Measurements from ENCODE around the gene ZNF738. TPM values are rescaled to one million over a fixed set of nuclear protein-coding genes. Genes with fewer than 3 reads are reported as not detected.
A peak's percentile ranks its signal among the peaks of the same experiment; 100 is the strongest.
"Not testable (repeated sequence)": the region's sequence is repeated elsewhere in the genome, so short reads cannot be mapped to it uniquely, and the experiment has no call there.

ZNF738 gene
- total RNA-seq = 10.0 TPM

GRCh38 chr19:21358768-21359451 lies at the start of gene ZNF738:
Gene ZNF738 (plus strand): TSS chr19:21359000. CDS start chr19:21359141, 141 bp downstream.
- DNase-seq = peak; percentile 97

GRCh38 chr19:21312807-21313206 lies 46.0 kb upstream of the ZNF738 start:
- not testable (repeated sequence) for DNase-seq

DNA sequence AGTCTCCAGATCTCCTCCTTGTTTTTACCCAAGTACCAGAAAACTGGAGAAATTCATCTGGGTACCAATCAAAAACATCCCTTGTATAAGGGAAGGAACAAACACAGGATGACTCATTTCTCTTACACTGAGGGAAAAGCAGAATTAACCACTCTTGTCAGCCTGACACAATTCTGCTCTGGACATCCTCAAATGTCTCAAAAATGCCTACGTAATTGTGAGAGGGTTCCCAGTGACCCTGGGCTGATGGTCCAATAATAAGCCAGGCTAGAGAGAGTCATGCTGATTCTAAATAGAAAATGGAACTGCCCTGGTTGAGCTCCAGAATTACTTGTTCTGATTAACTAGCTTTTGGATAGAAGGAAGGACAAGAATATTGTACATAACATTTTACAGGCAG lies 44.1 kb upstream of the ZNF738 start:
- DNase-seq = no peak

DNA sequence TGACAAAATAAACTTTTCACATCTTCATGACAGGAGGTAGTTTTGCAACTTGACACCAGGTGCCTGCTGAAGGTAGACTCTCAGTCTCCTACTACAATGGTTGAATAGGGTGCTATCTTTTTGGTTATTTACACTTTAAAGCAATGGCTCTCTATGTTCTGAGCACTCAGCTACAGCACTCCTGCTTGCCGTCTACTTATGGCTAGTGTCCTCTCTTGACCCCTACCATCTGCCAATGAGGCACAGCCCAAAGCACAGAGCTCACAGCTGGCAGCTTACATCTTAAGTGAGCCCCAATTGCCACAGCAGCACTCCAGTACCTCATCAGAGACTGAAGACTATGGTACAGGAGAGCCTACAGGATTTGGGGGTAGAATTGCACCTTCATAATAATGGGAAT lies 41.0 kb upstream of the ZNF738 start:
- DNase-seq = no peak

GRCh38 chr19:21321134-21321533 lies 37.7 kb upstream of the ZNF738 start:
- DNase-seq = no peak

- DNase-seq = no peak
Observed at GRCh38 chr19:21321996-21322395, 36.8 kb upstream of the ZNF738 start.

GRCh38 chr19:21322528-21322927 lies 36.3 kb upstream of the ZNF738 start:
- no peak for DNase-seq

DNA sequence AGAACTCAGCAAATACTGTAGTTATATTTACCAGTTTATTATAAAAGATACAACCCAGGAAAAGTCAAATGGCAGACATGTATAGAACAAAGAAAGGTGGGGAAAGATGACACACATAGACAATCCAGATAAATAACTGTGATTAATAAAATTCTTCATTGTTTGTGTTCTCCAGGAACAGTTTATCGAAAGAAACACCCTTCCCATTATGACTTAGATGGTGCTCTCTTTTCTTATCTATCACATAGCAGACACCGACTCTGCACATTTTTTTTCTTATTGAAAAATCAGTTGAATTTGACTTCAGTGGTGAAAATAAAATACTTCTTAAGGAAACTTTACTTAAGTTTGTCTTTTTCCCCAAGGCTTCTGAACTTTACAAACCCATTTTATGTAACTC lies 35.8 kb upstream of the ZNF738 start:
- no peak for DNase-seq

GRCh38 chr19:21326169-21326568 lies 32.6 kb upstream of the ZNF738 start:
- no peak for DNase-seq

- DNase-seq = no peak
Observed at GRCh38 chr19:21328406-21328805, 30.4 kb upstream of the ZNF738 start.

GRCh38 chr19:21328885-21329605 lies 29.8 kb upstream of the ZNF738 start, which contains the start of gene ZNF708:
Gene ZNF708 (minus strand): TSS chr19:21329410. CDS start chr19:21329212, 198 bp downstream.
- DNase-seq = peak; percentile 86

DNA sequence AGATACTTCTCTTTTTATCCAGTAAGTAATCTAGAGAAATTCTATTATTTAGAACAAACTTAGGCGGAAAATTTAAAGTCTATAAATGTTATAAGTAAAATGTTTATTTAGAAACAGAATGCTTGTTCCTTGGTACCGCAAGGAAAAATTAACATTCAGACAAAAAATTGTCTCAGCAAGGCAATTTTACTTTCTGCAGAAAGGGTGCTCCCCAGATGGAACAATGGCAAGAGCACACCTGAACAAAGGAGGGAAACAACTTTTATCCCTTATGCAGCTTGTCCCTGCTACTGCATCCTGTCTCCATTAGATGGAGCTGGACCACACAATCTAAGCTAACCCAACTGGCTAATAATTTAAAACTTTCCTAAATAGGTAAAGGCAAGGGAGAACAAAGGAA lies 23.1 kb upstream of the ZNF738 start:
- no peak for DNase-seq

GRCh38 chr19:21344841-21345240 lies 14.0 kb upstream of the ZNF738 start:
- DNase-seq = not testable (repeated sequence)

GRCh38 chr19:21352830-21353229 lies 6.0 kb upstream of the ZNF738 start:
- no peak for DNase-seq

DNA sequence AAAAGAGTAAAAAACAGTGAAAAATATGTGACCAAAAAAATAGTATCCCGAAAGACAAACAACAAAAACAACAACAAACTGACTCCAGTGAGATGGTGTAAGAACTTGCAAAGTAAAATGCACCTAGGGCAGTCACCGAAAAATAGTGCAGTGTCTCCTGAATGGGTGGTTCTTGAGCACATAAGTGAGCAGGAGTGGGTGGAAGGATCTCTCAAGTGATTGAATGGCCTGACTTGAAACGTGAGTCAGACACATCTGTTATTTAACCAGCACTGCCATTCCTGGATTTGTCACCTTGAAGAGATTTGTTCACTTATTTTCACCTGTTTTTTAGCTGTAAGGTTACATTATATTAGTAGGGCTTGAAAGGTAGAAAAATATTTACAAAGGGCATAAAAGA lies 3.5 kb downstream of the ZNF738 start:
- DNase-seq = no peak

GRCh38 chr19:21383980-21384582 lies 25.3 kb downstream of the ZNF738 start:
- no peak for DNase-seq

- no peak for DNase-seq
Observed at GRCh38 chr19:21396121-21396520, 37.3 kb downstream of the ZNF738 start.

DNA sequence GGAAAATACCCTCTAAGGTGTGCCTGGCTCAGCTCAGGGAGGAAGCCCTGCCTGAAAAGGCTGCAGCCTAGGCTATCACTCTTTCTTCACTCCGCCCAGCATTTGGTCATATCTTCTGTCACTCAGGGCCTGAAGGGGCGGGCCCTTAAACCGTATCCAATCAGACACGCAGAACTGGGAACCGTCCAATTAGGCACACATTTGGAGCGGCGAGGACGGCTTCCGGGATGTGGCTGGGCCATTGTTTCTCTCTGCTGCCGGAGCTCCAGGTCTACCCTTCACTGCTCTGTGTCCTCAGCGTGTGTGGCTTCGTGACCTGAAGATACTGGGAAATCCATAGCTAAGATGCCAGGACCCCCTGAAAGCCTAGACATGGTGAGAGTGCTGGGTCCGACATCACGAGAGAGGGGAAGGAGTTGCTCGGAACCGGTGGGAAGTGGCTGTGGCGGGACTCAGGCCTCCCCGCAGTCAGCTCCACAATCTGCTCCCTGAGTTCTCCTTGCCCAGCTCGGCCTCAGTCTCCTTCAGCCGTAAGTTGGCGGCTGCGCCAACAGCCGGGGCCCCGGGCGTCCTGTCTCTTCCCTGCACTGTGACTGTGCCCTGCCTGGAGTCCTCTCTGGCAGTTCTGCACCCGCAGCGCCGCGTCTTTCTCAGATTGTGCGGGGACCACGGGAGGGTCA lies 38.2 kb downstream of the ZNF738 start, which contains the start of gene ZNF493:
Gene ZNF493 (plus strand): TSS at position 241 of the 680 bp plus-strand sequence. CDS start 105 bp downstream, at position 346.
- peak; percentile 97 for DNase-seq

GRCh38 chr19:21398851-21399250 lies 40.1 kb downstream of the ZNF738 start:
- no peak for DNase-seq

- no peak for DNase-seq
Observed at GRCh38 chr19:21402303-21402985, 43.6 kb downstream of the ZNF738 start.

GRCh38 chr19:21410166-21410565 lies 51.4 kb downstream of the ZNF738 start:
- no peak for DNase-seq

GRCh38 chr19:21422244-21422643 lies 63.4 kb downstream of the ZNF738 start:
- DNase-seq = no peak

Measured in skin of body (tissue), 2 donors.